GM23248 (cell line): ENCODE results near the gene MNT. TPM values are rescaled to one million over a fixed set of nuclear protein-coding genes. Genes with fewer than 3 reads are reported as not detected.

Experiments
- DNase-seq: peaks from one replicate; pipeline ENCODE4 v3.0.0-alpha.2; 2015
- H2AFZ ChIP-seq: fragments of 200-600 bp; sonication (generic); 2 replicates; pipeline ENCODE4 v1.6.1; 2016; ENCODE audit warnings: antibody characterized with exemption
- H3F3A ChIP-seq: fragments of 200-600 bp; sonication (generic); 2 replicates; pipeline ENCODE4 v1.6.1; 2016; ENCODE audit warnings: mild to moderate bottlenecking, antibody characterized with exemption, mixed run types; ENCODE audit not compliant: insufficient read depth
- H3K27ac ChIP-seq: fragments of 200-600 bp; sonication (generic); 2 replicates; pipeline ENCODE4 v1.5.1; 2016; ENCODE audit warnings: mild to moderate bottlenecking
- H3K27me3 ChIP-seq: fragments of 200-600 bp; sonication (generic); replicated peaks from 2 replicates; pipeline ENCODE4 v1.6.1; 2016; ENCODE audit warnings: mild to moderate bottlenecking; ENCODE audit not compliant: insufficient read depth
- H3K36me3 ChIP-seq: fragments of 200-600 bp; sonication (generic); 2 replicates; pipeline ENCODE4 v1.6.1; 2016; ENCODE audit warnings: low read depth, mild to moderate bottlenecking
- H3K4me1 ChIP-seq: fragments of 200-600 bp; sonication (generic); 2 replicates; pipeline ENCODE4 v1.6.1; 2016; ENCODE audit warnings: mild to moderate bottlenecking; ENCODE audit not compliant: insufficient read depth
- H3K4me2 ChIP-seq: fragments of 200-600 bp; sonication (generic); one replicate; pipeline ENCODE4 v1.6.1; 2016; ENCODE audit warnings: mild to moderate bottlenecking; ENCODE audit not compliant: unreplicated experiment
- H3K4me3 ChIP-seq: fragments of 200-600 bp; sonication (generic); 2 replicates; pipeline ENCODE4 v1.5.1; 2016; ENCODE audit warnings: mild to moderate bottlenecking
- H3K79me2 ChIP-seq: fragments of 200-600 bp; sonication (generic); 2 replicates; pipeline ENCODE4 v1.6.1; 2016; ENCODE audit warnings: mild to moderate bottlenecking; ENCODE audit not compliant: insufficient read depth
- H3K9ac ChIP-seq: fragments of 200-600 bp; sonication (generic); 2 replicates; pipeline ENCODE4 v1.6.1; 2016; ENCODE audit warnings: mild to moderate bottlenecking
- H3K9me2 ChIP-seq: fragments of 200-600 bp; sonication (generic); 2 replicates; pipeline ENCODE4 v1.6.1; 2016; ENCODE audit warnings: mixed run types, mild to moderate bottlenecking, moderate library complexity; ENCODE audit not compliant: insufficient read depth
- H3K9me3 ChIP-seq: fragments of 200-600 bp; sonication (generic); one replicate; pipeline ENCODE4 v1.6.1; 2017; ENCODE audit warnings: low read depth
- H4K20me1 ChIP-seq: fragments of 200-600 bp; sonication (generic); 2 replicates; pipeline ENCODE4 v1.6.0; 2016; ENCODE audit not compliant: insufficient read depth
- EZH2 ChIP-seq: fragments of 200-600 bp; sonication (generic); IDR thresholded peaks from 2 replicates; pipeline ENCODE4 v1.6.1; 2018; ENCODE audit warnings: antibody characterized with exemption, mild to moderate bottlenecking; ENCODE audit not compliant: insufficient read depth, poor library complexity, severe bottlenecking
- EZH2phosphoT487 ChIP-seq: fragments of 200-600 bp; sonication (generic); IDR thresholded peaks from 2 replicates; pipeline ENCODE4 v1.6.1; 2018; ENCODE audit warnings: antibody characterized with exemption, moderate library complexity, mild to moderate bottlenecking, low read depth; ENCODE audit not compliant: insufficient read depth
- WGBS, 2 experiments: methylation state at CpG; one replicate each; pipeline ENCODE4 v1.1.6; 2015 to 2017; ENCODE audit warnings: low lambda C conversion rate in 2 of 2, low coverage in 1 of 2; ENCODE audit errors: missing lambda C conversion rate in 2 of 2; 5-methylcytosine and 5-hydroxymethylcytosine counted together
- in situ Hi-C: fragments of 300-500 bp; cut with MboI; formaldehyde crosslinking; loops from 2 replicates; pipeline ENCODE4 v1.15.0; 2020
- polyA plus RNA-seq: library from polyadenylated mRNA; unstranded; fragments of >200 nt; fragmentation: Nextera tagmentation; extraction: Ambion mirVana; gene quantifications from 2 replicates; pipeline ENCODE4 v1.2.1, GENCODE V29; 2016
- total RNA-seq: library from RNA; depleted of rRNA; stranded (reverse); fragments of >200 nt; shearing (Covaris generic); gene quantifications from 2 replicates; pipeline ENCODE4 v1.2.3, GENCODE V29; 2014

The MNT gene
- total and polyA plus RNA-seq, 2 experiments from 2014 or later, result 6.2 TPM

- Histone ChIP-seq H3K4me2 (no peak overlapping the region), H3K36me3 (no peaks in the 10 kb centered on the region), H3K4me3 (no peak overlapping the region), H4K20me1 (no peaks in the 10 kb centered on the region), H3K9me2 (no peaks in the 10 kb centered on the region), H3K9me3 (no peaks in the 10 kb centered on the region), H3K27me3 (no peaks in the 10 kb centered on the region), H3K9ac (no peak overlapping the region), H3F3A (no peaks in the 10 kb centered on the region; the same call in 1 of the 2 replicates), H3K4me1 (no peaks in the 10 kb centered on the region), H3K79me2 (no peaks in the 10 kb centered on the region), H3K27ac (no peak overlapping the region), H2AFZ (no peak overlapping the region)
- WGBS, 2 experiments, result 68 to 75% methylated on average over 5 of the region's 5 CpGs
- DNase-seq, result no peak
- TF ChIP-seq EZH2phosphoT487 (no peak), EZH2 (no peak)
- in situ Hi-C loops, result no loop called here
Observed at GRCh38 chr17:2369039-2369438, 31.8 kb downstream of the MNT start.

GRCh38 chr17:2368359-2368758 is 32.5 kb downstream of the MNT start:
- H3K27me3 ChIP-seq, result no peaks in the 10 kb centered on the region
- no peaks in the 10 kb centered on the region for H3K9me3 ChIP-seq
- H3K4me2 ChIP-seq, result no peak overlapping the region
- H3K9ac ChIP-seq, result no peak overlapping the region
- no peaks in the 10 kb centered on the region for H4K20me1 ChIP-seq
- no peaks in the 10 kb centered on the region for H3F3A ChIP-seq
- H3K4me3 ChIP-seq, result no peak overlapping the region
- no peaks in the 10 kb centered on the region for H3K79me2 ChIP-seq
- in situ Hi-C loops, result no loop called here
- no peaks in the 10 kb centered on the region for H3K36me3 ChIP-seq
- no peak overlapping the region for H2AFZ ChIP-seq
- H3K27ac ChIP-seq, result no peak overlapping the region
- no peak for DNase-seq
- WGBS, 2 experiments, result 62 to 76% methylated on average over 3 to 8 of the region's 8 CpGs
- TF ChIP-seq EZH2, result no peak
- TF ChIP-seq EZH2phosphoT487, result no peak
- no peaks in the 10 kb centered on the region for H3K9me2 ChIP-seq
- H3K4me1 ChIP-seq, result no peaks in the 10 kb centered on the region

GRCh38 chr17:2366747-2367494 is 33.9 kb downstream of the MNT start:
- in situ Hi-C loops, result no loop called here
- Histone ChIP-seq H3K9ac (no peak overlapping the region), H4K20me1 (no peaks in the 10 kb centered on the region), H3K27me3 (no peaks in the 10 kb centered on the region), H3K79me2 (no peaks in the 10 kb centered on the region), H3F3A (no peaks in the 10 kb centered on the region), H3K27ac (no peak overlapping the region), H3K4me1 (no peaks in the 10 kb centered on the region), H3K4me3 (no peak overlapping the region), H3K9me3 (no peaks in the 10 kb centered on the region), H3K9me2 (no peaks in the 10 kb centered on the region), H3K4me2 (no peak overlapping the region), H2AFZ (no peak overlapping the region), H3K36me3 (no peaks in the 10 kb centered on the region)
- TF ChIP-seq EZH2phosphoT487, result no peak
- no peak for TF ChIP-seq EZH2
- WGBS, 2 experiments, result 85 to 92% methylated on average over 15 to 26 of the region's 26 CpGs
- no peak for DNase-seq

- Histone ChIP-seq H3K4me2 (no peak overlapping the region), H4K20me1 (no peaks in the 10 kb centered on the region), H3K4me3 (no peak overlapping the region), H3F3A (no peaks in the 10 kb centered on the region), H3K9me2 (no peaks in the 10 kb centered on the region), H3K9me3 (no peaks in the 10 kb centered on the region), H3K36me3 (no peaks in the 10 kb centered on the region), H3K79me2 (no peaks in the 10 kb centered on the region), H3K27me3 (no peaks in the 10 kb centered on the region), H3K27ac (no peak overlapping the region), H3K9ac (no peak overlapping the region), H3K4me1 (no peaks in the 10 kb centered on the region), H2AFZ (no peak overlapping the region)
- TF ChIP-seq EZH2phosphoT487 (no peak), EZH2 (no peak)
- in situ Hi-C loops, result no loop called here
- no peak for DNase-seq
- WGBS, 2 experiments, result 99 to 100% methylated on average over 17 to 20 of the region's 20 CpGs
Observed at GRCh38 chr17:2365132-2365531, 35.7 kb downstream of the MNT start.

GRCh38 chr17:2364763-2365116 is 36.1 kb downstream of the MNT start:
- DNase-seq, result no peak
- Histone ChIP-seq H4K20me1 (no peaks in the 10 kb centered on the region), H3K79me2 (no peaks in the 10 kb centered on the region), H3K9me2 (no peaks in the 10 kb centered on the region), H3K4me3 (no peak overlapping the region), H2AFZ (no peak overlapping the region), H3K9ac (no peak overlapping the region), H3F3A (no peaks in the 10 kb centered on the region), H3K27me3 (no peaks in the 10 kb centered on the region), H3K4me1 (no peaks in the 10 kb centered on the region; the same call in 1 of the 2 replicates), H3K4me2 (no peak overlapping the region), H3K9me3 (no peaks in the 10 kb centered on the region), H3K36me3 (no peaks in the 10 kb centered on the region), H3K27ac (no peak overlapping the region)
- in situ Hi-C loops, result no loop called here
- TF ChIP-seq EZH2 (no peak), EZH2phosphoT487 (no peak)
- 85 to 89% methylated on average over 10 to 12 of the region's 12 CpGs for WGBS, 2 experiments
